ENCODE results near the gene PDE8A. TPM values are rescaled to one million over a fixed set of nuclear protein-coding genes. Genes with fewer than 3 reads are reported as not detected.
"Not testable (repeated sequence)": the region's sequence is repeated elsewhere in the genome, so short reads cannot be mapped to it uniquely, and the experiment has no call there.

Gene PDE8A
- total and polyA plus RNA-seq, 2 of the 13 experiments (the other 11 are each of a cell fraction or from before 2014, with no cell fraction given) = 26.3 to 48.5 TPM

GRCh38 chr15:85177042-85177515 is 195.4 kb downstream of the PDE8A start:
- BruUV-seq (replicated peaks); H3K79me2 ChIP-seq (ENCODE audit: insufficient read depth, low read length); in situ Hi-C loops (cut with HindIII; ENCODE audit: extremely low pct_ligation_motif_present, low pct_unique_long_range_greater_than_20kb); H3K27me3 ChIP-seq (ENCODE audit: control insufficient read depth in 1 of 2, insufficient read depth in 2 of 2, low read length in 2 of 2); H4K20me1 ChIP-seq (ENCODE audit: insufficient read depth, low read length); H3K36me3 ChIP-seq (replicated peaks in 1 of 2; ENCODE audit: control insufficient read depth in 1 of 2, insufficient read depth in 2 of 2, low read length in 2 of 2); H3K9me3 ChIP-seq (ENCODE audit: low read length); H3K27ac ChIP-seq (ENCODE audit: extremely low read length, insufficient read depth, low read length); CTCF ChIA-PET (ENCODE audit: low intra/inter-chr PET ratio, low total read pairs); H2AFZ ChIP-seq (ENCODE audit: low read length); intact Hi-C loops (cut with micrococcal nuclease; ENCODE audit: unreplicated experiment); POLR2A ChIA-PET; TF ChIP-seq SOX6, SOX13 (IDR thresholded peaks at IDR 0.05): not testable (repeated sequence)
- TF ChIP-seq SOX6 (CRISPR knock-in tag; IDR thresholded peaks at IDR 0.05) = peak; percentile 60
- TF ChIP-seq ZFX (CRISPR knock-in tag; IDR thresholded peaks at IDR 0.05; ENCODE audit: low read depth) = peak; percentile 24; the same call in 1 of the 2 replicates
- peak; percentile 73 for TF ChIP-seq SOX5 (CRISPR knock-in tag; IDR thresholded peaks at IDR 0.05; ENCODE audit: borderline replicate concordance)
- peak; percentile 63; the same call in 1 of the 2 replicates for TF ChIP-seq ZNF644 (CRISPR knock-in tag; IDR thresholded peaks at IDR 0.05; ENCODE audit: low read depth)
- TF ChIP-seq GATAD2A (CRISPR knock-in tag; IDR thresholded peaks at IDR 0.05) = 0 out of 2 replicates have a peak, but pooled peaks have one; percentile 10
- TF ChIP-seq GABPB1 (CRISPR knock-in tag; IDR thresholded peaks at IDR 0.05) = peak; percentile 20; the same call in 1 of the 2 replicates
- TF ChIP-seq JUND (CRISPR knock-in tag; IDR thresholded peaks at IDR 0.05) = 0 out of 2 replicates have a peak, but pooled peaks have one; percentile 48
- peak; percentile 10; the same call in 1 of the 2 replicates for TF ChIP-seq SAP130 (CRISPR knock-in tag; IDR thresholded peaks at IDR 0.05; ENCODE audit: low read depth)
- TF ChIP-seq, protein P1, sequence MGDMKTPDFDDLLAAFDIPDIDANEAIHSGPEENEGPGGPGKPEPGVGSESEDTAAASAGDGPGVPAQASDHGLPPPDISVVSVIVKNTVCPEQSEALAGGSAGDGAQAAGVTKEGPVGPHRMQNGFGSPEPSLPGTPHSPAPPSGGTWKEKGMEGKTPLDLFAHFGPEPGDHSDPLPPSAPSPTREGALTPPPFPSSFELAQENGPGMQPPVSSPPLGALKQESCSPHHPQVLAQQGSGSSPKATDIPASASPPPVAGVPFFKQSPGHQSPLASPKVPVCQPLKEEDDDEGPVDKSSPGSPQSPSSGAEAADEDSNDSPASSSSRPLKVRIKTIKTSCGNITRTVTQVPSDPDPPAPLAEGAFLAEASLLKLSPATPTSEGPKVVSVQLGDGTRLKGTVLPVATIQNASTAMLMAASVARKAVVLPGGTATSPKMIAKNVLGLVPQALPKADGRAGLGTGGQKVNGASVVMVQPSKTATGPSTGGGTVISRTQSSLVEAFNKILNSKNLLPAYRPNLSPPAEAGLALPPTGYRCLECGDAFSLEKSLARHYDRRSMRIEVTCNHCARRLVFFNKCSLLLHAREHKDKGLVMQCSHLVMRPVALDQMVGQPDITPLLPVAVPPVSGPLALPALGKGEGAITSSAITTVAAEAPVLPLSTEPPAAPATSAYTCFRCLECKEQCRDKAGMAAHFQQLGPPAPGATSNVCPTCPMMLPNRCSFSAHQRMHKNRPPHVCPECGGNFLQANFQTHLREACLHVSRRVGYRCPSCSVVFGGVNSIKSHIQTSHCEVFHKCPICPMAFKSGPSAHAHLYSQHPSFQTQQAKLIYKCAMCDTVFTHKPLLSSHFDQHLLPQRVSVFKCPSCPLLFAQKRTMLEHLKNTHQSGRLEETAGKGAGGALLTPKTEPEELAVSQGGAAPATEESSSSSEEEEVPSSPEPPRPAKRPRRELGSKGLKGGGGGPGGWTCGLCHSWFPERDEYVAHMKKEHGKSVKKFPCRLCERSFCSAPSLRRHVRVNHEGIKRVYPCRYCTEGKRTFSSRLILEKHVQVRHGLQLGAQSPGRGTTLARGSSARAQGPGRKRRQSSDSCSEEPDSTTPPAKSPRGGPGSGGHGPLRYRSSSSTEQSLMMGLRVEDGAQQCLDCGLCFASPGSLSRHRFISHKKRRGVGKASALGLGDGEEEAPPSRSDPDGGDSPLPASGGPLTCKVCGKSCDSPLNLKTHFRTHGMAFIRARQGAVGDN (CRISPR knock-in tag; IDR thresholded peaks at IDR 0.05) = 0 out of 2 replicates have a peak, but pooled peaks have one; percentile 23
- peak; percentile 94 for TF ChIP-seq ZSCAN31 (CRISPR knock-in tag; IDR thresholded peaks at IDR 0.05; ENCODE audit: low read depth)
- TF ChIP-seq FOSL2 (CRISPR knock-in tag; IDR thresholded peaks at IDR 0.05) = peak; percentile 94
- 0 out of 2 replicates have a peak, but pooled peaks have one; percentile 26 for TF ChIP-seq HDAC1 (CRISPR knock-in tag; IDR thresholded peaks at IDR 0.05)
- TF ChIP-seq SOX13 (CRISPR knock-in tag; conservative IDR thresholded peaks at IDR 0.05 in 1 of 2, IDR thresholded peaks at IDR 0.05 in 1 of 2) = peak in 1 of 2 experiments; percentile 63; a peak in 2 of 4 replicates
- H3K4me1 ChIP-seq (ENCODE audit: insufficient read depth, low read length) = peaks cover 25% of the 10 kb centered on the region
- peak; percentile 70 for ATAC-seq
- DNase-seq (ENCODE audit: low spot score) = peak; percentile 62
- H3K9ac ChIP-seq (ENCODE audit: insufficient read depth, low read depth, low read length) = 0 out of 2 replicates have a peak overlapping the region, but pooled peaks have one; percentile 18
- FAIRE-seq = peak; percentile 40
- H3K4me2 ChIP-seq (ENCODE audit: low read depth, low read length) = peak overlapping the region; percentile 44; the same call in 1 of the 2 replicates
- peak overlapping the region in 1 of 3 experiments; percentile 10; a peak in 1 of 6 replicates for H3K4me3 ChIP-seq (replicated peaks in 1 of 3; ENCODE audit: insufficient read depth in 1 of 3, low read depth in 2 of 3, low read length in 3 of 3)
- WGBS (ENCODE audit: low lambda C conversion rate) = 59% methylated on average over 5 of the region's 8 CpGs
